ENCODE results near the gene SORL1-AS1.
"Not testable (repeated sequence)": the region's sequence is repeated elsewhere in the genome, so short reads cannot be mapped to it uniquely, and the experiment has no call there.

The SORL1-AS1 gene

DNA sequence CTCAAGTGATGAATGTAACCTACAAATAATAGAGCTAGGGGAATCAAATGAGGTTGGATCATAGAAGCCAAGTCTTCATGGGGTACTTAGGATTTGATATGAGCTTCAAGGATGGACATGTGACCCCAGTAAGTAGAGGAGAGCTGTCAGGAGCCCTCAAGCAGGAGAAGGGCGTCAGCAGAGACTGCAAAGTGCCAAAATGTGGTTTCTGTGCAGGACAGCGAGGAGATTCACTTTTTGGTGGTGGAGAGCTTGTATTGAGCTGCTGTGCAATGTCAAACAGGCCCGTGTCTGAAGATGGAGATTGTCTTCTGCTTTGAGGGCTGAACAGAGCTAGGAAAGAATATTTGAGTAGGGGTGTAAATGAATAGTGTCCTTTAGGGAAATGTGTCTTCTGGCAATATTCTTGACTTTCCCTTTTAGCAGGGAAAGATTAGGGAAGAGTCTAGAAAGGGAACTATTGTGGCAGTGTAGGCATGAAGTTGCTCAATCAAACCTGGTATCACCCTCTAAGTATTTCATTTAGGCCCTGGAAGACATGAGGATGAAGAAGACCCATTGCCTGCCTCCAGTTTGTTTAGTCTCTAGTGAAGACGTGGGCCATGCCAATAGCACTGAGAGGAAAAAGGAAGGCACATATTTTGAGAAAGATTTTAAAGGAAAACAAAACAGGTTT, 31.2 kb upstream of the SORL1-AS1 start:
- H3K4me2 ChIP-seq (ENCODE audit: insufficient read depth, low read length), result no peak overlapping the region
- no peak for DNase-seq (ENCODE audit: insufficient read length, low spot score, missing footprints)
- no peak for TF ChIP-seq CTCF (IDR thresholded peaks at IDR 0.05; ENCODE audit: extremely low read depth, low read depth, low read length)
- H3K4me1 ChIP-seq (ENCODE audit: insufficient read depth, low read length), result no peaks in the 10 kb centered on the region
- no peaks in the 10 kb centered on the region for H3K79me2 ChIP-seq (ENCODE audit: insufficient read depth, low read length)
- H3K27me3 ChIP-seq (ENCODE audit: insufficient read depth, low read length), result peaks cover 6% of the 10 kb centered on the region
- no peaks in the 10 kb centered on the region for H4K20me1 ChIP-seq (ENCODE audit: insufficient read depth, low read length)
- no peaks in the 10 kb centered on the region for H3K9me3 ChIP-seq (ENCODE audit: low read depth, low read length)
- H3K27ac ChIP-seq (ENCODE audit: low read depth, low read length), result no peak overlapping the region
- H3K4me3 ChIP-seq (ENCODE audit: insufficient read depth, low read length), result no peak overlapping the region
- H2AFZ ChIP-seq (ENCODE audit: low read length), result no peak overlapping the region
- H3K36me3 ChIP-seq (ENCODE audit: insufficient read depth, low read length), result no peaks in the 10 kb centered on the region

DNA sequence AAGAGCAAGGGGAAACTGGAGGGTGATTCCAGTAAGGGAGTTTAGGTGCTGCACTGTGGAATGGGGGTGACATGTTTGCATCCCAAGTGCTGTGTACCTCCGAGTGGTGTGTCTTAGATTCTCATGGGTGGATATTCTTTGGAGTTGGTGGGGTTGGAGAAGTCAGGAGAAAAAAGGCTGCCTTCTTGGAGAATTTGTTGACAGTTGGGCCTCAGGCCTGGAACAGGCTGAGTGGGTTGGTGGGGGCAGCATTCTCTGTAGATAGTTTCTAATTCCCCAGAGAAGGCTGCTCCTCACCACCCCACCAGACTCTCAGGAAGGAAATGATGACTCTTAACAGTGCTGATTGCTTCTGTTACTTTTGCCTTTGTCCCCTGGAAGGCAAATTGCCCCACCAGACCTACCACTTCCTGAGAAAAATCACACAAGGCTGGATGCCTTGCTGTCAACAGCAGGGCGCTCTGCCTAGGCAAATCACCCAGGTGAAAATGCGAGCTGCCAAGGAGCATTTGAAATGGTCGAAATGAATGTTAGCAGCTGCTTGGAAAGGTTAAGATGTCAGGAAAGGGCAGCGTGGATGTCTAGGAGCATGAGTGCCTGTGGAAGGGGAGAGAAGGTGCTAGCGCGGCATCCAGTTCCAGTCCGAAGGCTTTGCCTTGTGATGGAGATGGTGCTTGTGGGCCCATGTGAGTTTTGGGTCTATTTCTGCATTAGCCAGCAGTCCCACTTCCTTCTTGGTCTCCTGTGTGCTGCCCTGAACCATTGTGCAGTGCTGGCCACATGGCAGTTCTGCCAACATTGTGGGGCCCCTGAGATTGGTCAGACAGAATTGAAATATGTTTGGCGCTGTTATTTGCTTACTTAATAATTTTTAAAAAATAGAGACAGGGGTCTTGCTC, 29.7 kb upstream of the SORL1-AS1 start:
- Histone ChIP-seq H3K4me3 (ENCODE audit: insufficient read depth, low read length) (no peak overlapping the region), H3K36me3 (ENCODE audit: insufficient read depth, low read length) (no peaks in the 10 kb centered on the region), H2AFZ (ENCODE audit: low read length) (no peak overlapping the region), H3K4me1 (ENCODE audit: insufficient read depth, low read length) (no peaks in the 10 kb centered on the region), H3K27ac (ENCODE audit: low read depth, low read length) (no peak overlapping the region), H3K79me2 (ENCODE audit: insufficient read depth, low read length) (no peaks in the 10 kb centered on the region), H3K27me3 (ENCODE audit: insufficient read depth, low read length) (peaks cover 17% of the 10 kb centered on the region), H3K4me2 (ENCODE audit: insufficient read depth, low read length) (no peak overlapping the region), H4K20me1 (ENCODE audit: insufficient read depth, low read length) (no peaks in the 10 kb centered on the region), H3K9me3 (ENCODE audit: low read depth, low read length) (no peaks in the 10 kb centered on the region)
- DNase-seq (ENCODE audit: insufficient read length, low spot score, missing footprints), result no peak
- TF ChIP-seq CTCF (IDR thresholded peaks at IDR 0.05; ENCODE audit: extremely low read depth, low read depth, low read length), result no peak

DNA sequence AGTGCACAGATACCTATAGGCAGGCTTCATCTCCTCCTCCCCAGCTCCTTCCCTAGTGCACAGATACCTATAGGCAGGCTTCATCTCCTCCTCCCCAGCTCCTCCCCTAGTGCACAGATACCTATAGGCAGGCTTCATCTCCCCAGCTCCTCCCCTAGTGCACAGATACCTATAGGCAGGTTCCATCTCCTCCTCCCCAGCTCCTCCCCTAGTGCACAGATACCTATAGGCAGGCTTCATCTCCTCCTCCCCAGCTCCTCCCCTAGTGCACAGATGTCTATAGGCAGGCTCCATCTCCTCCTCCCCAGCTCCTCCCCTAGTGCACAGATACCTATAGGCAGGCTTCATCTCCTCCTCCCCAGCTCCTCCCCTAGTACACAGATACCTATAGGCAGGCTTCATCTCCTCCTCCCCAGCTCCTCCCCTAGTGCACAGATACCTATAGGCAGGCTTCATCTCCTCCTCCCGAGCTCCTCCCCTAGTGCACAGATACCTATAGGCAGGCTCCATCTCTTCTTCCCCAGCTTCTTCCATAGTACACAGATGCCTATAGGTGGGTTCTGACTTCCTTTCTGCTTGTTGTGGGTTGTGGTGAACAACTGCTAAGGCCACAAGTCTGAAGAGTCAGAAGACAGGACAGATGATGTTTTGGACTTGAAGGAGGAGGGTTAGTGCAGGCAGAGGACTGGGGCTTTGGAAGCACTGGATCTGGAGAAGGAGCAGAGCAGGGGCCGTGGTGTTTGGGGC, 28.9 kb upstream of the SORL1-AS1 start:
- not testable (repeated sequence) for H3K4me1 ChIP-seq (ENCODE audit: insufficient read depth, low read length); H3K36me3 ChIP-seq (ENCODE audit: insufficient read depth, low read length); H3K79me2 ChIP-seq (ENCODE audit: insufficient read depth, low read length); H3K27ac ChIP-seq (ENCODE audit: low read depth, low read length); H3K4me2 ChIP-seq (ENCODE audit: insufficient read depth, low read length); H3K9me3 ChIP-seq (ENCODE audit: low read depth, low read length); DNase-seq (ENCODE audit: insufficient read length, low spot score, missing footprints); H3K4me3 ChIP-seq (ENCODE audit: insufficient read depth, low read length); H4K20me1 ChIP-seq (ENCODE audit: insufficient read depth, low read length); H2AFZ ChIP-seq (ENCODE audit: low read length)
- peaks cover 21% of the 10 kb centered on the region for H3K27me3 ChIP-seq (ENCODE audit: insufficient read depth, low read length)

GRCh38 chr11:121479698-121480238, 27.0 kb upstream of the SORL1-AS1 start:
- H2AFZ ChIP-seq (ENCODE audit: low read length), result no peak overlapping the region
- no peak overlapping the region for H3K27ac ChIP-seq (ENCODE audit: low read depth, low read length)
- no peak overlapping the region for H3K4me2 ChIP-seq (ENCODE audit: insufficient read depth, low read length)
- no peaks in the 10 kb centered on the region for H3K9me3 ChIP-seq (ENCODE audit: low read depth, low read length)
- H4K20me1 ChIP-seq (ENCODE audit: insufficient read depth, low read length), result no peaks in the 10 kb centered on the region
- TF ChIP-seq CTCF (IDR thresholded peaks at IDR 0.05; ENCODE audit: extremely low read depth, low read depth, low read length), result no peak
- no peaks in the 10 kb centered on the region for H3K36me3 ChIP-seq (ENCODE audit: insufficient read depth, low read length)
- DNase-seq (ENCODE audit: insufficient read length, low spot score, missing footprints), result no peak
- H3K79me2 ChIP-seq (ENCODE audit: insufficient read depth, low read length), result no peaks in the 10 kb centered on the region
- H3K4me3 ChIP-seq (ENCODE audit: insufficient read depth, low read length), result no peak overlapping the region
- peaks cover 21% of the 10 kb centered on the region for H3K27me3 ChIP-seq (ENCODE audit: insufficient read depth, low read length)
- H3K4me1 ChIP-seq (ENCODE audit: insufficient read depth, low read length), result no peaks in the 10 kb centered on the region

All from osteoblast (primary cell).